ENCODE results near the gene SNAP29.
"Not testable (repeated sequence)": the region's sequence is repeated elsewhere in the genome, so short reads cannot be mapped to it uniquely, and the experiment has no call there.

- not testable (repeated sequence) for TF ChIP-seq CTCF (conservative IDR thresholded peaks at IDR 0.05); EZH2 (IDR thresholded peaks at IDR 0.05; ENCODE audit: low read depth)
Observed at GRCh38 chr22:20935049-20935448, 76.2 kb downstream of the SNAP29 start.

All from PC-9 (cell line).